Neural cell (in vitro differentiated cells): ENCODE results near the gene PRMT3.

Source experiments
- CTCF ChIP-seq: fragments of 450-650 bp; IDR thresholded peaks from 2 replicates; pipeline ENCODE4 v1.5.1; 2014; ENCODE audit warnings: antibody characterized with exemption, mild to moderate bottlenecking, moderate library complexity; ENCODE audit not compliant: poor library complexity, severe bottlenecking
- EP300 ChIP-seq: fragments of 450-650 bp; conservative IDR thresholded peaks from 2 replicates; pipeline ENCODE4 v1.6.1; 2014; ENCODE audit warnings: antibody characterized with exemption, mild to moderate bottlenecking, moderate library complexity; ENCODE audit not compliant: poor library complexity, severe bottlenecking
- EZH2 ChIP-seq: fragments of 200-600, 300-800 bp; shearing (Covaris generic), sonication (generic); IDR thresholded peaks from 2 replicates; pipeline ENCODE4 v1.6.1; 2014; ENCODE audit warnings: antibody characterized with exemption, low read length, borderline replicate concordance, mild to moderate bottlenecking; ENCODE audit not compliant: insufficient read depth, poor library complexity, severe bottlenecking
- MXI1 ChIP-seq: fragments of 450-650 bp; conservative IDR thresholded peaks from 2 replicates; pipeline ENCODE4 v1.6.1; 2014; ENCODE audit warnings: antibody characterized with exemption, mild to moderate bottlenecking; ENCODE audit not compliant: poor library complexity, severe bottlenecking
- POLR2AphosphoS5 ChIP-seq: IDR thresholded peaks from 2 replicates; pipeline ENCODE4 v1.6.1; 2012
- RAD21 ChIP-seq: fragments of 450-650 bp; conservative IDR thresholded peaks from 2 replicates; pipeline ENCODE4 v1.6.1; 2014; ENCODE audit warnings: antibody characterized with exemption, mild to moderate bottlenecking, moderate library complexity
- REST ChIP-seq: IDR thresholded peaks from 2 replicates; pipeline ENCODE4 v1.6.1; 2012; ENCODE audit warnings: borderline replicate concordance
- TAF1 ChIP-seq: IDR thresholded peaks from 2 replicates; pipeline ENCODE4 v1.6.1; 2012; ENCODE audit warnings: low read depth

GRCh38 chr11:20529757-20530156 lies 142.2 kb downstream of the PRMT3 start:
- TF ChIP-seq EZH2: no peak
- no peak for TF ChIP-seq EP300
- no peak for TF ChIP-seq CTCF
- TF ChIP-seq REST: no peak
- no peak for TF ChIP-seq POLR2AphosphoS5
- TF ChIP-seq TAF1: no peak
- TF ChIP-seq RAD21: no peak
- no peak for TF ChIP-seq MXI1
